ENCODE results near the gene PPP1R15A. TPM values are rescaled to one million over a fixed set of nuclear protein-coding genes. Genes with fewer than 3 reads are reported as not detected.
"Not testable (repeated sequence)": the region's sequence is repeated elsewhere in the genome, so short reads cannot be mapped to it uniquely, and the experiment has no call there.

Gene PPP1R15A
- total RNA-seq, 1 donor from 2014 or later: 80.9 TPM

DNA sequence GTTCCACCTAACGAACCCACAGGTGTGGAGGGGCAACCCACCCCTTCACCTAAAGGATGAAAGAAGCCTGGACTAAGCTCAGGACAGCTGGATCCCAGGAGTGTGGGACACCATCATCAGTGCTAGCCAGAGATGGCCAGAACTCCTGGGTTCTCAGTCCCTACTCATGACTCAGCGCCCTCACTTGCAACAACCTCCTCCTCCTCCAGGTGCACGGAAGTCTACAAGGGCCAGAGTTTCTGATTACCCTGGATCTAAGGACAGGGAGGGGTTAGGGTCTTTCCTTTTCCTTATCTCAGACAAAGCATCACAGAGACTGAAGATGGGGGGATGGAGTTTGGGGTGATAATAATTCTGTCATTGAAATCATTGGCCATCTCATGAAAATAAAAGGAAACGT, 18.3 kb downstream of the PPP1R15A start:
- intact Hi-C loops (cut with DNase I): no loop called here

DNA sequence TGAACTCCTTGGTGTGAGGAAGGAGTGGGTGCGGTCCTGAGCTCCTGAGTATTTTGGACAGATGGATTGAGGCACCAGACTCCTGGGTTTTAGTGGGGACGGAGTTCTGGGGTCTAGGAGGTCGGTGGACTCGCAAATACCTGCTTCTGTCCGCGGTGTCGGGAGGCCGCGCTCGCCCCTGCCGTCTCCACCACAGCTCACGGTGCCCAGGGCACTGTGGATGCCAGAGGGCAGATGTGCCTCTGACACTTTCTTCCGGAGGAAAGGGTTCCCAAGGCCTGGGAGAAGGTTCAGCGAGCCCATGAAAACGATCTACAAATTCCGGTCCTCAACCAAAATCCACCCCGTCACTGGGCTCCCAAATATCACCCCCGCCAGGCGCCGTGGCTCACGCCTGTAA, 23.0 kb downstream of the PPP1R15A start:
- TF ChIP-seq, protein P1, sequence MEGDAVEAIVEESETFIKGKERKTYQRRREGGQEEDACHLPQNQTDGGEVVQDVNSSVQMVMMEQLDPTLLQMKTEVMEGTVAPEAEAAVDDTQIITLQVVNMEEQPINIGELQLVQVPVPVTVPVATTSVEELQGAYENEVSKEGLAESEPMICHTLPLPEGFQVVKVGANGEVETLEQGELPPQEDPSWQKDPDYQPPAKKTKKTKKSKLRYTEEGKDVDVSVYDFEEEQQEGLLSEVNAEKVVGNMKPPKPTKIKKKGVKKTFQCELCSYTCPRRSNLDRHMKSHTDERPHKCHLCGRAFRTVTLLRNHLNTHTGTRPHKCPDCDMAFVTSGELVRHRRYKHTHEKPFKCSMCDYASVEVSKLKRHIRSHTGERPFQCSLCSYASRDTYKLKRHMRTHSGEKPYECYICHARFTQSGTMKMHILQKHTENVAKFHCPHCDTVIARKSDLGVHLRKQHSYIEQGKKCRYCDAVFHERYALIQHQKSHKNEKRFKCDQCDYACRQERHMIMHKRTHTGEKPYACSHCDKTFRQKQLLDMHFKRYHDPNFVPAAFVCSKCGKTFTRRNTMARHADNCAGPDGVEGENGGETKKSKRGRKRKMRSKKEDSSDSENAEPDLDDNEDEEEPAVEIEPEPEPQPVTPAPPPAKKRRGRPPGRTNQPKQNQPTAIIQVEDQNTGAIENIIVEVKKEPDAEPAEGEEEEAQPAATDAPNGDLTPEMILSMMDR (IDR thresholded peaks at IDR 0.05): no peak
- no peaks in the 10 kb centered on the region for H3K36me3 ChIP-seq
- H3K4me1 ChIP-seq: peaks cover 14% of the 10 kb centered on the region
- no peak for DNase-seq
- no peak overlapping the region for H3K4me3 ChIP-seq
- no peak for ATAC-seq
- intact Hi-C loops (cut with DNase I): no loop called here
- no peaks in the 10 kb centered on the region for H3K27me3 ChIP-seq
- no peaks in the 10 kb centered on the region for H3K9me3 ChIP-seq
- H3K27ac ChIP-seq: no peak overlapping the region

More for the DNA sequence above, 18.3 kb downstream of the PPP1R15A start:
- ATAC-seq (peak; percentile 19), DNase-seq (no peak)
- Histone ChIP-seq H3K27ac (no peak overlapping the region), H3K27me3 (no peaks in the 10 kb centered on the region), H3K4me1 (peaks cover 2% of the 10 kb centered on the region), H3K36me3 (no peaks in the 10 kb centered on the region), H3K9me3 (no peaks in the 10 kb centered on the region), H3K4me3 (no peak overlapping the region)
- TF ChIP-seq, protein P1 (IDR thresholded peaks at IDR 0.05): no peak

DNA sequence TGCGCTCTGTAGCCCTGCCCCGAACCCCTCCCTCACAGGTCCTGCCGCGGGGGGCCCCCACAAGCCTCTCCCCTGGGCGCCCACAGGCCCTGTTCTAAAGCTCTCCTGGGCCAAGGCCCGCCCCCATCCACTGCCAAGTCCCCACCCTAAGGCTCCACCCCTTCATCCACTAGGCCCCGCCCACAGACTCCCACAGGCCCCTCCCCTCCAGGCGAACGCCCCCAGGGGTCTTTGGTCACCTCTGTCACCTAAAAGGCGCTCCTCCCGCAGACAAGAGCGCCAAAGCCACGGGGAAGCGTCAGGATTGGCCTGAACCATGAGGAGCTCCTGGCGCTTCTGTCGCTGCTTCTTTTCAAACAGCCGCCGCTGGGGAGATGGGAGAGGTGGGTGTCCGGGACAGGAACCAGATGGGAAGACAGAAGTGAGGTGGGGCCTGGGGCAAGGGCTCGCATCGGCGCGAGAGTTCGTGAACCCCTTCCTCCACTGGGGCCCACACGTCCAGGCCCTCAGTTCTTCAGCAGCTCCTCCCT, 24.0 kb downstream of the PPP1R15A start:
- DNase-seq: peak; percentile 78
- no peaks in the 10 kb centered on the region for H3K27me3 ChIP-seq
- H3K36me3 ChIP-seq: no peaks in the 10 kb centered on the region
- H3K9me3 ChIP-seq: no peaks in the 10 kb centered on the region
- ATAC-seq: peak; percentile 22
- peaks cover 20% of the 10 kb centered on the region for H3K4me1 ChIP-seq
- intact Hi-C loops (cut with DNase I): no loop called here
- H3K4me3 ChIP-seq: peak overlapping the region; percentile 42
- TF ChIP-seq, protein P1 (IDR thresholded peaks at IDR 0.05): no peak
- peak overlapping the region; percentile 30 for H3K27ac ChIP-seq

DNA sequence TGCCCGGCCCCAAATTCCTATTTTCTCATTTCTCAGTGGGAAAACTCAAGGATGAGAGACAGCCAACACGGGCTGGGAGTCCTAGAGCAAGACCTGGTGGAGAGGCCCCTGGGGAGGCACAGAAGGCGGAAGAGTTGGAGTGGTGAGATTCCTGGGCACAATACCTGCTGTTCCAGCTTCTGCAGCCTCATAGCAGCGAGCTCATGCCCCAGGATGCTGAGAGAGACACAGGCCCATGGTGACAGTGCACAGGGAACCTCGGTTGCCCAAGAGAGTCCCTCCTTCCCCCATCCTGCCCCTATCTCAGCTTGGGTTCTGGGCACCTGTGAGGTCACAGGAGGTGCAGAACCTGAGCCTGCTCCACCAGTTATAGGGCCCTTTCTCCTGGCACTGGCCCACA, 25.0 kb downstream of the PPP1R15A start:
- TF ChIP-seq, protein P1 (IDR thresholded peaks at IDR 0.05): no peak
- intact Hi-C loops (cut with DNase I): no loop called here
- ATAC-seq (no peak), DNase-seq (no peak)
- H3K4me1 ChIP-seq: peaks cover 30% of the 10 kb centered on the region
- H3K27ac ChIP-seq: no peak overlapping the region
- peaks cover 7% of the 10 kb centered on the region for H3K36me3 ChIP-seq
- no peaks in the 10 kb centered on the region for H3K9me3 ChIP-seq
- no peak overlapping the region for H3K4me3 ChIP-seq
- H3K27me3 ChIP-seq: no peaks in the 10 kb centered on the region

DNA sequence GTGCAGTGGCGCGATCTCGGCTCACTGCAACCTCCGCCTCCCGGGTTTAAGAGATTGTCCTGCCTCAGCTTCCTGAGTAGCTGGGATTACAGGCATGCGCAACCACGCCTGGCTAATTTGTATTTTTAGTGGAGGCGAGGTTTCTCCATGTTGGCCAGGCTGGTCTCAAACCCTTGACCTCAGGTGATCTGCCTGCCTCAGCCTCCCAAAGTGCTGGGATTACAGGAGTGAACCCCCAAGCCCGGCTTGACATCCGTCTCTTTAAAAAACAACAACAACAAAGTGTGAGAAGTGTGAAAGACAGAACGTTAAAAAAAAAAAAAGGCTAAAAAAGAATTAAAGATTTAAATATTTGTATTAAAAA, 27.1 kb downstream of the PPP1R15A start:
- Histone ChIP-seq H3K4me3 (peak overlapping the region; percentile 98), H3K27ac (peak overlapping the region; percentile 87), H3K4me1 (peaks cover 39% of the 10 kb centered on the region), H3K36me3 (peaks cover 11% of the 10 kb centered on the region)
- H3K27me3 ChIP-seq; DNase-seq; ATAC-seq; intact Hi-C loops (cut with DNase I); H3K9me3 ChIP-seq: not testable (repeated sequence)

DNA sequence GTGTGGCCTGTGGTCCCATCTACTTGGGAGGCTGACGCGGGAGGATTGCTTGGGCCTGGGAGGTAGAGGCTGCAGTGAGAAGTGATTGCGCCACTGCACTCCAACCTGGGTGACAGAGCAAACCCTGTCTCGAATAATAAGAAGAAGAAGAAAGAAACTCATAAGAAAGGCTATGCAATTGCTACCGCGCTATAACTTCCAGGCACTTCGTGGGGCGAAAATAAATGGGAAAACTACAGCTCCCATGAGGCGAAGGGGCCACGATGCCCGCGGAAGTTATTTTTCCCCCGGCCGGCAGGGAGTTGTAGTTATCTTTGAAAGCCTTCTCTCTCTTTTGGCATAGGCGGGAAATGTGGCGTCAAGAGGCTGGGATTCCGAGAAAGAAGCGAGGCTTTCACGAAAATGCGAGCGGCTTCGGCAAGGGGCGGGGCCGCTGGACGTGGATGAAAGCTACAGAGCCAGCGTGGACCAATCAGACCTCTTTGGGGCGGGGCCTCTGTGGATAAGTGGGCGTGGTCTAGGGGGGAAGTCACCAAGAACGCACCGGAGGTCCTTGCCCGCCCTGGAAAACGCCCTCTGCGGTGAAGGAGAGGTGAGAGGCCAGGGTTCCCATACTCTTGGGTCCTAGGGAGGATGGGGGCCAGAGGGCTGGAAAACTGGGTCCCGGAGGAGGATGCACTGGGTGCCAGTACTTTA, 27.7 kb downstream of the PPP1R15A start, which contains the start of gene NUCB1:
Gene NUCB1 (plus strand): TSS at position 532 of the 696 bp plus-strand sequence. CDS start 485 bp downstream, outside the sequence.
- peak; percentile 99 for ATAC-seq
- intact Hi-C loops (cut with DNase I): no loop called here

More for the DNA sequence above, 27.7 kb downstream of the PPP1R15A start, which contains the start of gene NUCB1:
- Histone ChIP-seq H3K4me1 (peaks cover 39% of the 10 kb centered on the region), H3K27ac (peak within 1 kb of the TSS; percentile 87), H3K4me3 (peak within 1 kb of the TSS; percentile 98), H3K27me3 (no peaks in the 10 kb centered on the region), H3K9me3 (no peaks in the 10 kb centered on the region), H3K36me3 (peaks cover 16% of the 10 kb centered on the region)
- peak; percentile 99 for DNase-seq
- TF ChIP-seq, protein P1 (IDR thresholded peaks at IDR 0.05): peak; percentile 36
